Astrocyte (in vitro differentiated cells and primary cell): Measurements from ENCODE around the gene TICAM2.

ENCODE experiments used
- CTCF ChIP-seq: IDR thresholded peaks from 2 replicates; pipeline ENCODE4 v1.5.1; 2011; ENCODE audit warnings: low read depth, mild to moderate bottlenecking, inconsistent platforms, low read length, moderate library complexity; ENCODE audit not compliant: insufficient read depth
- EZH2 ChIP-seq: IDR thresholded peaks from 2 replicates; pipeline ENCODE4 v1.6.1; 2012; ENCODE audit warnings: mild to moderate bottlenecking, low read length, inconsistent platforms; ENCODE audit not compliant: insufficient read depth

DNA sequence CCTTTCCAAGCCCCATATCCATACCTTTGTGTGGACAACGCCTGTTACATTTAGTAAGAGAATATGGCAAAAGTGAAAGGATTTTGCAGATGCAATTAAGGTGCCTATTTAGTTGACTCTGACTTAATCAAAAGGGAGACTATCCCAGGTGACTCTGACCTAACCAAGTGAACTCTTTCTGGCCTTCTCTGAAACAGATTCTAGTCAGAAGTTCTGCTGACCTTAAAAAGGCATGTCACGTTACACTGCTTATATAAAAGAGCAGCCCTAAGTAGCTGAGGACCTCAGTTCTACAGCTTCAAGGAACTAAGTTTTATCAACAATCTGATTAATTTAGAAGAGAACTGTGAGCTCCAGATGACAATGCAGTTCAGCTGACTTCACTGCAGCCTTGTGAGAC, 5.7 kb upstream of the TICAM2 start:
- TF ChIP-seq CTCF (no peak), EZH2 (no peak)
